OCI-LY7 (cell line): ENCODE measurements around the gene PRELP. TPM values are rescaled to one million over a fixed set of nuclear protein-coding genes. Genes with fewer than 3 reads are reported as not detected.

Source experiments
- BruUV-seq: library from RNA; stranded (reverse); fragments of 400-500 nt; replicated peaks from 2 replicates; lab custom pipeline; 2021; lab: Mats Ljungman, UMichigan
- CTCF ChIA-PET: fragments of 300-600 bp; sonication (Branson Sonifier 250); formaldehyde crosslinking; loops from one replicate; lab custom pipeline; 2022; ENCODE audit warnings: antibody characterized with exemption; ENCODE audit not compliant: unreplicated experiment; lab: Charles Lee
- POLR2A ChIA-PET: fragments of 300-600 bp; sonication (Branson Sonifier 250); formaldehyde crosslinking; loops from one replicate; lab custom pipeline; 2022; ENCODE audit warnings: antibody characterized with exemption; lab: Charles Lee
- DNase-seq: peaks from one replicate; pipeline ENCODE4 v3.0.0-alpha.2; 2015; ENCODE audit warnings: low spot score
- H2AFZ ChIP-seq: fragments of 200-600 bp; sonication (generic), shearing (Covaris generic); 2 replicates; pipeline ENCODE4 v1.6.1; 2014; ENCODE audit warnings: mild to moderate bottlenecking, antibody characterized with exemption, low read length, moderate library complexity
- H3K27ac ChIP-seq: fragments of 200-600 bp; sonication (generic); 2 replicates; pipeline ENCODE4 v1.5.1; 2014; ENCODE audit warnings: mixed run types, low read depth, mild to moderate bottlenecking, moderate library complexity, low read length, inconsistent platforms; ENCODE audit not compliant: poor library complexity, severe bottlenecking
- H3K36me3 ChIP-seq: fragments of 200-600 bp; sonication (generic); 2 replicates; pipeline ENCODE4 v1.6.1; 2014; ENCODE audit warnings: mild to moderate bottlenecking, antibody characterized with exemption, low read length, moderate library complexity, mixed read lengths; ENCODE audit not compliant: insufficient read depth
- H3K4me1 ChIP-seq: fragments of 200-600 bp; sonication (generic); 2 replicates; pipeline ENCODE4 v1.5.1; 2014; ENCODE audit warnings: mild to moderate bottlenecking, low read length; ENCODE audit not compliant: insufficient read depth, poor library complexity, severe bottlenecking
- H3K4me2 ChIP-seq: fragments of 200-600 bp; sonication (generic); 2 replicates; pipeline ENCODE4 v1.6.1; 2014; ENCODE audit warnings: mild to moderate bottlenecking, low read length
- H3K4me3 ChIP-seq: fragments of 200-600 bp; sonication (generic); 2 replicates; pipeline ENCODE4 v1.5.1; 2014; ENCODE audit warnings: mild to moderate bottlenecking, low read depth, low read length; ENCODE audit not compliant: poor library complexity, severe bottlenecking
- H3K79me2 ChIP-seq: fragments of 200-600 bp; sonication (generic); 2 replicates; pipeline ENCODE4 v1.6.1; 2016; ENCODE audit warnings: low read depth, mild to moderate bottlenecking, low read length, moderate library complexity, mixed read lengths; ENCODE audit not compliant: insufficient read depth
- H3K9me2 ChIP-seq: fragments of 200-600 bp; sonication (generic); 2 replicates; pipeline ENCODE4 v1.6.1; 2016; ENCODE audit warnings: mild to moderate bottlenecking, low read length, mixed read lengths; ENCODE audit not compliant: insufficient read depth
- H3K9me3 ChIP-seq: fragments of 200-600 bp; sonication (generic); 2 replicates; pipeline ENCODE4 v1.6.1; 2014; ENCODE audit warnings: mild to moderate bottlenecking, mixed run types, low read length, mixed read lengths
- H4K20me1 ChIP-seq: fragments of 200-600 bp; sonication (generic); 2 replicates; pipeline ENCODE4 v1.6.1; 2014; ENCODE audit warnings: mild to moderate bottlenecking, antibody characterized with exemption, low read length, moderate library complexity, mixed read lengths; ENCODE audit not compliant: insufficient read depth
- CTCF ChIP-seq: fragments of 200-600 bp; sonication (generic); conservative IDR thresholded peaks from 2 replicates; pipeline ENCODE4 v1.5.1; 2014; ENCODE audit warnings: mild to moderate bottlenecking, antibody characterized with exemption, low read length, moderate library complexity, mixed read lengths
- EZH2phosphoT487 ChIP-seq: fragments of 200-600 bp; sonication (generic); IDR thresholded peaks from 2 replicates; pipeline ENCODE4 v1.6.1; 2018; ENCODE audit warnings: low read depth, borderline replicate concordance, mild to moderate bottlenecking, mixed run types, antibody characterized with exemption, low read length, moderate library complexity, mixed read lengths
- intact Hi-C: fragments of 100-400 bp; cut with micrococcal nuclease; formaldehyde crosslinking; loops from one replicate; pipeline ENCODE4 v1.10.0; 2022; ENCODE audit not compliant: unreplicated experiment
- total RNA-seq, 2 experiments: library from RNA; depleted of rRNA in 1 of 2; stranded (reverse); fragments of >200 nt in 1 of 2; shearing (Covaris generic) in 1 of 2; gene quantifications; 2 replicates each; pipeline ENCODE4 v1.2.3, GENCODE V29; 2014 to 2022

The PRELP gene
- total RNA-seq, 2 experiments from 2014 or later, result not detected

- intact Hi-C loops, result no loop called here
- BruUV-seq, result no TSS peak
- Histone ChIP-seq H3K36me3 (no peaks in the 10 kb centered on the region), H3K4me1 (no peaks in the 10 kb centered on the region), H4K20me1 (no peaks in the 10 kb centered on the region), H2AFZ (no peak overlapping the region), H3K27ac (no peak overlapping the region), H3K9me3 (no peaks in the 10 kb centered on the region), H3K79me2 (no peaks in the 10 kb centered on the region), H3K4me2 (no peak overlapping the region), H3K4me3 (no peak overlapping the region), H3K9me2 (no peaks in the 10 kb centered on the region)
- ChIA-PET CTCF (no interaction called here), POLR2A (interaction anchor here (1.0 kb wide), 1 partner anchor 74 kb away, joined by 3 read pairs; no protein-coding TSS in a partner anchor)
- no peak for DNase-seq
- TF ChIP-seq CTCF, result no peak
- TF ChIP-seq EZH2phosphoT487, result no peak
These were observed 48.1 kb downstream of the PRELP start for GRCh38 chr1:203523667-203524066.

- no peak for TF ChIP-seq CTCF
- no peak for TF ChIP-seq EZH2phosphoT487
- H4K20me1 ChIP-seq, result no peaks in the 10 kb centered on the region
- H3K36me3 ChIP-seq, result no peaks in the 10 kb centered on the region
- no peaks in the 10 kb centered on the region for H3K4me1 ChIP-seq
- intact Hi-C loops, result no loop called here
- no peak overlapping the region for H3K4me2 ChIP-seq
- H3K4me3 ChIP-seq, result no peak overlapping the region
- H3K9me2 ChIP-seq, result no peaks in the 10 kb centered on the region
- no peak for DNase-seq
- H3K27ac ChIP-seq, result no peak overlapping the region
- ChIA-PET CTCF (no interaction called here), POLR2A (interaction anchor here (0.7 to 1.0 kb wide), 2 partner anchors 54 to 74 kb away, joined by 3 read pairs; no protein-coding TSS in a partner anchor)
- no peak overlapping the region for H2AFZ ChIP-seq
- no peaks in the 10 kb centered on the region for H3K9me3 ChIP-seq
- H3K79me2 ChIP-seq, result no peaks in the 10 kb centered on the region
- no TSS peak for BruUV-seq
These were observed 48.5 kb downstream of the PRELP start for GRCh38 chr1:203524152-203524551.

- Histone ChIP-seq H2AFZ (no peak overlapping the region), H3K4me1 (no peaks in the 10 kb centered on the region), H3K27ac (no peak overlapping the region), H3K9me2 (no peaks in the 10 kb centered on the region), H3K4me3 (no peak overlapping the region), H3K9me3 (no peaks in the 10 kb centered on the region), H4K20me1 (no peaks in the 10 kb centered on the region), H3K4me2 (no peak overlapping the region), H3K79me2 (no peaks in the 10 kb centered on the region), H3K36me3 (no peaks in the 10 kb centered on the region)
- no peak for DNase-seq
- ChIA-PET POLR2A (interaction anchor here (0.7 to 1.0 kb wide), 2 partner anchors 53 to 73 kb away, joined by 3 read pairs; no protein-coding TSS in a partner anchor), CTCF (no interaction called here)
- TF ChIP-seq EZH2phosphoT487 (no peak), CTCF (no peak)
- intact Hi-C loops, result no loop called here
- no TSS peak for BruUV-seq
These were observed 49.2 kb downstream of the PRELP start for GRCh38 chr1:203524824-203525223.
